ENCODE measurements around the gene TEX35. TPM values are rescaled to one million over a fixed set of nuclear protein-coding genes. Genes with fewer than 3 reads are reported as not detected.

The TEX35 gene
- total RNA-seq, 2 experiments from 2014 or later, result not detected

- intact Hi-C loops (cut with micrococcal nuclease; ENCODE audit: unreplicated experiment), result no loop called here
- POLR2A ChIA-PET, result interaction anchor here (0.6 kb wide), 1 partner anchor 12 kb away, joined by 3 read pairs; no protein-coding TSS in a partner anchor
- no peak overlapping the region for H3K4me2 ChIP-seq (ENCODE audit: low read length)
Observed at GRCh38 chr1:178534137-178534868, 21.4 kb downstream of the TEX35 start.

DNA sequence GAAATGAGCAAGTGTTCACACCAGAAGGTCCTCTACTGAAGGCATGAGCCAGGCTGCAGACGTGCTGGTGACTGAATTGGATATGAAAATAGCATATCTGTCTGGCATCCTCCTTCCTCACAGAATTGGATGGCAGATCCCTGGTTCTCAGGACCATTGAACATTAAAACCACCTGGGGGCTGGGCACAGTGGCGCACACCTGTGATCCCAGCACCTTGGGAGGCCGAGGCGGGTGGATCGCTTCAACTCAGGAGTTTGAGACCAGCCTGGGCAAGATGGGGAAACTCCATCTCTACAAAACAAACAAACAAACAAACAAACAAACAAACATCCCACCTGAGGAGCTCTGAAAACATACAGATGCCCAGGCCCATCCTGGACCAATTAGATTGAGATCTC is 23.4 kb downstream of the TEX35 start:
- Histone ChIP-seq H3K4me1 (ENCODE audit: insufficient read depth, low read length, poor library complexity, severe bottlenecking) (no peaks in the 10 kb centered on the region), H4K20me1 (ENCODE audit: insufficient read depth, low read length) (no peaks in the 10 kb centered on the region), H3K9me2 (ENCODE audit: insufficient read depth, low read length) (no peaks in the 10 kb centered on the region), H3K4me2 (ENCODE audit: low read length) (no peak overlapping the region), H3K4me3 (ENCODE audit: low read depth, low read length, poor library complexity, severe bottlenecking) (no peak overlapping the region), H3K79me2 (ENCODE audit: insufficient read depth, low read depth, low read length) (no peaks in the 10 kb centered on the region), H3K9me3 (ENCODE audit: low read length) (no peaks in the 10 kb centered on the region), H2AFZ (ENCODE audit: low read length) (no peak overlapping the region), H3K36me3 (ENCODE audit: insufficient read depth, low read length) (no peaks in the 10 kb centered on the region), H3K27ac (ENCODE audit: low read depth, low read length, poor library complexity, severe bottlenecking) (no peak overlapping the region)
- ChIA-PET POLR2A (interaction anchor here (1.0 kb wide), 1 partner anchor 467 kb away, joined by 3 read pairs; no protein-coding TSS in a partner anchor), CTCF (ENCODE audit: unreplicated experiment) (interaction anchor here (0.8 kb wide), 1 partner anchor 467 kb away, joined by 4 read pairs; no protein-coding TSS in a partner anchor)
- TF ChIP-seq EZH2phosphoT487 (IDR thresholded peaks at IDR 0.05; ENCODE audit: borderline replicate concordance, low read depth, low read length), result no peak
- no peak for TF ChIP-seq CTCF (conservative IDR thresholded peaks at IDR 0.05; ENCODE audit: low read length)
- intact Hi-C loops (cut with micrococcal nuclease; ENCODE audit: unreplicated experiment), result no loop called here
- no TSS peak for BruUV-seq (replicated peaks)
- DNase-seq (ENCODE audit: low spot score), result no peak

More at GRCh38 chr1:178534137-178534868, 21.4 kb downstream of the TEX35 start:
- Histone ChIP-seq H3K9me2 (ENCODE audit: insufficient read depth, low read length) (no peaks in the 10 kb centered on the region), H2AFZ (ENCODE audit: low read length) (no peak overlapping the region), H3K4me3 (ENCODE audit: low read depth, low read length, poor library complexity, severe bottlenecking) (no peak overlapping the region), H3K36me3 (ENCODE audit: insufficient read depth, low read length) (no peaks in the 10 kb centered on the region), H3K79me2 (ENCODE audit: insufficient read depth, low read depth, low read length) (no peaks in the 10 kb centered on the region), H3K27ac (ENCODE audit: low read depth, low read length, poor library complexity, severe bottlenecking) (no peak overlapping the region), H4K20me1 (ENCODE audit: insufficient read depth, low read length) (no peaks in the 10 kb centered on the region), H3K9me3 (ENCODE audit: low read length) (no peaks in the 10 kb centered on the region), H3K4me1 (ENCODE audit: insufficient read depth, low read length, poor library complexity, severe bottlenecking) (no peaks in the 10 kb centered on the region)
- BruUV-seq (replicated peaks), result no TSS peak
- CTCF ChIA-PET (ENCODE audit: unreplicated experiment), result interaction anchor here (3.9 kb wide), 1 partner anchor 469 kb away, joined by 34 read pairs; no protein-coding TSS in a partner anchor
- no peak for TF ChIP-seq EZH2phosphoT487 (IDR thresholded peaks at IDR 0.05; ENCODE audit: borderline replicate concordance, low read depth, low read length)
- TF ChIP-seq CTCF (conservative IDR thresholded peaks at IDR 0.05; ENCODE audit: low read length), result no peak
- DNase-seq (ENCODE audit: low spot score), result no peak

- no peak for DNase-seq (ENCODE audit: low spot score)
- Histone ChIP-seq H3K4me3 (ENCODE audit: low read depth, low read length, poor library complexity, severe bottlenecking) (no peak overlapping the region), H3K4me1 (ENCODE audit: insufficient read depth, low read length, poor library complexity, severe bottlenecking) (peaks cover 5% of the 10 kb centered on the region), H3K9me2 (ENCODE audit: insufficient read depth, low read length) (no peaks in the 10 kb centered on the region), H3K4me2 (ENCODE audit: low read length) (no peak overlapping the region), H4K20me1 (ENCODE audit: insufficient read depth, low read length) (no peaks in the 10 kb centered on the region), H3K27ac (ENCODE audit: low read depth, low read length, poor library complexity, severe bottlenecking) (no peak overlapping the region), H3K9me3 (ENCODE audit: low read length) (no peaks in the 10 kb centered on the region), H3K79me2 (ENCODE audit: insufficient read depth, low read depth, low read length) (no peaks in the 10 kb centered on the region), H3K36me3 (ENCODE audit: insufficient read depth, low read length) (no peaks in the 10 kb centered on the region), H2AFZ (ENCODE audit: low read length) (no peak overlapping the region)
- no TSS peak for BruUV-seq (replicated peaks)
- ChIA-PET POLR2A (no interaction called here), CTCF (ENCODE audit: unreplicated experiment) (interaction anchor here (0.8 to 1.0 kb wide), 2 partner anchors 466 to 467 kb away, joined by 3 to 4 read pairs; no protein-coding TSS in a partner anchor)
- intact Hi-C loops (cut with micrococcal nuclease; ENCODE audit: unreplicated experiment), result no loop called here
- no peak for TF ChIP-seq EZH2phosphoT487 (IDR thresholded peaks at IDR 0.05; ENCODE audit: borderline replicate concordance, low read depth, low read length)
- no peak for TF ChIP-seq CTCF (conservative IDR thresholded peaks at IDR 0.05; ENCODE audit: low read length)
Observed at GRCh38 chr1:178536844-178537371, 24.0 kb downstream of the TEX35 start.
